ENCODE data around the gene RIOX2. TPM values are rescaled to one million over a fixed set of nuclear protein-coding genes. Genes with fewer than 3 reads are reported as not detected.

The RIOX2 gene
- total RNA-seq, 1 experiment from 2014 or later: 43.4 TPM

- no peak for DNase-seq (ENCODE audit: extremely low read depth, low read depth)
Measured at GRCh38 chr3:97991293-97991682, 19.1 kb upstream of the RIOX2 start.

GRCh38 chr3:97990624-97991292 lies 18.5 kb upstream of the RIOX2 start:
- no peak for DNase-seq (ENCODE audit: extremely low read depth, low read depth)

GRCh38 chr3:97988784-97989568 lies 16.7 kb upstream of the RIOX2 start:
- DNase-seq (ENCODE audit: extremely low read depth, low read depth): no peak

- no peak for DNase-seq (ENCODE audit: extremely low read depth, low read depth)
Measured at GRCh38 chr3:97987306-97987705, 15.1 kb upstream of the RIOX2 start.

GRCh38 chr3:97983933-97984491 lies 11.8 kb upstream of the RIOX2 start:
- DNase-seq (ENCODE audit: extremely low read depth, low read depth): no peak

- no peak for DNase-seq (ENCODE audit: extremely low read depth, low read depth)
Measured at GRCh38 chr3:97981886-97982285, 9.7 kb upstream of the RIOX2 start.

- no peak for DNase-seq (ENCODE audit: extremely low read depth, low read depth)
Measured at GRCh38 chr3:97979610-97980009, 7.4 kb upstream of the RIOX2 start.

- no peak for DNase-seq (ENCODE audit: extremely low read depth, low read depth)
Measured at GRCh38 chr3:97975466-97975865, 3.2 kb upstream of the RIOX2 start.

- DNase-seq (ENCODE audit: extremely low read depth, low read depth): no peak
Measured at GRCh38 chr3:97974996-97975395, 2.8 kb upstream of the RIOX2 start.

GRCh38 chr3:97972976-97973375 lies 745 bp upstream of the RIOX2 start:
- no peak for DNase-seq (ENCODE audit: extremely low read depth, low read depth)

GRCh38 chr3:97970956-97971620 lies 1.1 kb downstream of the RIOX2 start:
- no peak for DNase-seq (ENCODE audit: extremely low read depth, low read depth)

- DNase-seq (ENCODE audit: extremely low read depth, low read depth): no peak
Measured at GRCh38 chr3:97970156-97970555, 2.1 kb downstream of the RIOX2 start.

GRCh38 chr3:97969541-97969940 lies 2.7 kb downstream of the RIOX2 start:
- no peak for DNase-seq (ENCODE audit: extremely low read depth, low read depth)

- no peak for DNase-seq (ENCODE audit: extremely low read depth, low read depth)
Measured at GRCh38 chr3:97968376-97968775, 3.9 kb downstream of the RIOX2 start.

- no peak for DNase-seq (ENCODE audit: extremely low read depth, low read depth)
Measured at GRCh38 chr3:97967966-97968365, 4.3 kb downstream of the RIOX2 start.

- no peak for DNase-seq (ENCODE audit: extremely low read depth, low read depth)
Measured at GRCh38 chr3:97960993-97961766, 11.1 kb downstream of the RIOX2 start.

- no peak for DNase-seq (ENCODE audit: extremely low read depth, low read depth)
Measured at GRCh38 chr3:97960551-97960950, 11.7 kb downstream of the RIOX2 start.

- no peak for DNase-seq (ENCODE audit: extremely low read depth, low read depth)
Measured at GRCh38 chr3:97959872-97960271, 12.4 kb downstream of the RIOX2 start.

GRCh38 chr3:97958796-97959195 lies 13.4 kb downstream of the RIOX2 start:
- DNase-seq (ENCODE audit: extremely low read depth, low read depth): no peak

- DNase-seq (ENCODE audit: extremely low read depth, low read depth): no peak
Measured at GRCh38 chr3:97958396-97958795, 13.8 kb downstream of the RIOX2 start.
